Iris pigment epithelial cell (primary cell): ENCODE data around the gene ZFAND3.

Experiments
- DNase-seq: peaks from one replicate; pipeline ENCODE4 v3.0.0-alpha.2; 2011; ENCODE audit warnings: low read depth

The ZFAND3 gene

DNA sequence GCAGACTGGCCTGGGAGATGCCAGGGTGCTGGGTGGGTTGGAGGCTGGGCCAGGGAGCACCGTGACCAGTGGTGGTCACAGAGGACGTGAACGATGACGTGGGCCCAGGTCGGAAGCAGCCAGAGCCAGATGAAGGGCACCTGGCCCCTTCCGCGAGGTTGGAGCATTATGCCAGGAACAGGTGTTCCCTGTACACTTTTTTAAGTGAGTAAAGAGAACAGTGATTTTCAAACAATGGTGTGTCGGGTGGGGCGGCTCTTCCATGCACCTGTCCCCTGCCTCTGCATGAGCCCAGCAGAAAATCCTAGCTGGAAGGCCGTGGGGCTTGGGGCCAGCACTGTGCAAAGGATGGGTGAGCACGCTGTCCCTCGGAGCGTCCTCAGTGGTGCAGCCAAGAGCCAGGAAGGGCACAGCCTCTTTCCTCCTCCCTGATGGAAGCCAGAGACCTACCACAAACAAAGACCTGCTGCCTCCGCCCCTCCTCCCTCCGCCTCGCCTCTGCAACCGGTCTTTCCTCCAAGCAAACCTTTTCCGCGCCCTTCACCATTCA lies 350.5 kb downstream of the ZFAND3 start:
- DNase-seq: no peak

DNA sequence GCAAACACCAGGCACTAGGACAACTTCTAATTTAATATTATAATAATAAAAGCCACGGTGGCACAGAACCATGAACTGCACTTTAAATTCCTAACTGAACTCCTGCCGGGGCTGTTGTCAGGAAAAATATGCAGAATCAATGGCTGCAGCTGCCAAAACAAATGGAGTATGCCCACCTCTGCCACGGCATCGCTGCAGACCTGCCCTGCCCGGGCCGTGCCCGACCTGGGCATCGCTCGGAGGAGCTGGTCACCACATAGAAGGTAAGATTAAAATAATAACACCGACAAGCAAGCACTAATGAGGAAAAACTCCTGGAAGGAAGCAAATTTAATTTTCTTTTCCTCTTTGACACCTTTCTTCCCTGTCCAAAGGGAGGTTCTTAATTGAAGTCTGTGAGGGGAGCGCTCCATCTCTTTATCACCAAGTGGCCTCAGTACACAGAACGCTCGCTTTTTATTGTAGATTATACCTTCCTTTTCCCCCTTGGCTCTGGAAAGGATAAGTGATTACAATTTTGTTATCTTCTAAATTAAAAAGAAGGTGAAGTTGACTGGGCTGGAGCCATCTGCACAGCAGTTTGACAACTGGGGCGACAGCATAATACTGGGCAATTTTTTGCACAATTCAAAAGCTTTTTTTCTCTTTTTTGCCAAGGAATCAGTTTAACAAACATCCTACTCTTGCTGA lies 351.3 kb downstream of the ZFAND3 start:
- no peak for DNase-seq

DNA sequence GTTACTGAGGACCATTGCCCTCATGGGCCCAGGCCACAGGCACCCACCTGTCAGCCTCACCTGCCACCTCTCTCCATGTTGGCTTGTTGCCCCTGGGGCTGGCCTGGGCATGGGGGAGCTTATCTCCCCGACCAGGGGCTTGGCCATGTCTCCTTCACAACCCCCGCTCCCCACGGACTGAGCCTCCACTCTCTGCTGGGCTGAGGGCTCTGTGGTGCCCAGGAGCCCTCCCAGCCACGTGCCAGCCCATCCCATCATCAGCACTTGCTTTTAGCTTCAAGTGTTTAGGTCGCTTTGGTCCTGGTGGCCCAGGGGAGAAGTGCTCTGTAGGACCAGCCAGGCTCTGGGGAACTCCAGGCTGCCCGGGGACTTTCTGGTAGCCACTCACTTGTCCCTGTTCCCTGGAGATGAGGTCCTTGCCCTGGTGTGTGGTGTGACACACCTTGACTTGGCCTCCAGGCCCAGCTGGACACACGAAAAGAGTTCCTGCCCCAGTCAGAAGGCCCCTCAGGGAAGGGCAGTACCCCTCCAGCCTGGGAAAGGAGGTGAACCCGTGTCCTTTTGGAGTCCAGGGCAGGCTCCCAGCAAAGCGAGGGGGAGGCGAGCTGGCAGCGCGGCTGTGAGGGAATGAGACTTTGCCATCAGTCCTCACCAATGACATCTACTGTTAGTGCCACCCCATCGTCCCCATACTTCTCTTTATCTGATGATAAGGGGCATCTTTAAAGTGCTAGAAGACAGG lies 352.6 kb downstream of the ZFAND3 start:
- no peak for DNase-seq

DNA sequence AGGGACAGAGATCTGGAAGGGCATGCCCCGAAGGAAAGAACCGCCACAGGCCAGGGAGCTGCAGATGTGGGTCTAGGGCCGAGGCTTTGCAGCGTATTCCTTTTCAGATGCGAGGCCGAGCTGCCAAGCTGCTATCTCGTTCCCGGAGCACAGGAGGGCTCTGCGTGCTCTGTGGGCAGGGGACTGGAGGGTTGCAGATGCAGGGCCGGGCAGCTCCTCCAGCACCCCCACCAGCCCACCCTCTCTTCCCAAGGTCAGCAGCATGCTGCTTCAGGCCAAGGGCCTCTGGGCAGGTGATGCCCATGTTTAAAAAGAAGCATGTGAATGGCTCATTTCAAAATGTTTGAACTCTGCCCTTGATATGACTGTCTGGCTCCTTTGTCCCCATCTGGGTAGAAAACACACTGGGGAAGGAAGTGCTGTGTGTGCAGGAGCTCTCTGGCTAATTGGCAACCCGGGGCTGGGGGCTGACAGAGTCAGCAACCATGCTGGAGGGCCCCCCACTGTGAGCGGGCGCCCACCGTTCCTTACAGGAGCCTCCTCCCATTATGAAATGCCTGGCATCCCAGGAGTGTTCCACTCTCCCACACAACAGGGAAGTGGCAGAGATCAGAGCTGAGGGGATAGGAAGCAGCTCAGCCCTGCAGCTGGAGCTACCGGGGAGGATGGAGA lies 353.3 kb downstream of the ZFAND3 start:
- DNase-seq: no peak

DNA sequence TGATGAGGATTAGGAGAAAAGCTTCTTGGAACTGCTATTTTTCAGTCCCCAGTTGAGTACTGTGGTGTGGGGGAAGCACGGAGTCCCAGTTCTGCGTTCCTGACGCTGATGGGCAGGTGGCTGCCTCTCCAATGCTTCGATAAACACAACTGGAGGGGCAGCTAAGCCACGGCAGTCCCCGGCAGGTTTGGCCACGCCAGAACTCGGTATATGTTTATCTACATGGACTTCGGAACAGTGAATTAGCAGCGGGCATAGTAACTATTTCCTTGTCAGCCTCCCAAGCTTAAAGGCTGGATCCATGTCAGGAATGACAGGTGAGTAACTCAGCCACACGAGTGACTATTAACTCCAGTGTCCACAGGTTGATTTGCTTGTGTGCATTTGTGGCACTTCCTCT lies 354.4 kb downstream of the ZFAND3 start:
- no peak for DNase-seq

DNA sequence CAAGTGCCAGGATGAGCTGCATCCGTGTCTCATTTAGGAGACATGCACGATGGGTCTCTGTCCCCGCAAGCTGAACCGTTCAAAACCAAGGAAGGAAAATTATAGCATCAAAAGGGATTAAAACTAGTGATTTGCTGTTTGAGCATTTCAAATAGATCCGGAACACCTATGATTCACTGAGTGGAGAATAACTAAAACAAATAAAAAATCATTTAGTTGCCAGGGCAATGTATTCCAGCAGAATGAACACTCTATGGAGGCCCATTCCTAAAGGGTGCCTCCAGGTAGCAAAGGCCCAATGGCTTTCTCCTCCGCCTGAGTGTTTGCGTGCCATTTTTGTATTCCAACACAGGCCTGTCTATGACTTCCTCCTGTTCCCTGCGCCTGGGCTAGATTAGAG lies 354.8 kb downstream of the ZFAND3 start:
- no peak for DNase-seq

DNA sequence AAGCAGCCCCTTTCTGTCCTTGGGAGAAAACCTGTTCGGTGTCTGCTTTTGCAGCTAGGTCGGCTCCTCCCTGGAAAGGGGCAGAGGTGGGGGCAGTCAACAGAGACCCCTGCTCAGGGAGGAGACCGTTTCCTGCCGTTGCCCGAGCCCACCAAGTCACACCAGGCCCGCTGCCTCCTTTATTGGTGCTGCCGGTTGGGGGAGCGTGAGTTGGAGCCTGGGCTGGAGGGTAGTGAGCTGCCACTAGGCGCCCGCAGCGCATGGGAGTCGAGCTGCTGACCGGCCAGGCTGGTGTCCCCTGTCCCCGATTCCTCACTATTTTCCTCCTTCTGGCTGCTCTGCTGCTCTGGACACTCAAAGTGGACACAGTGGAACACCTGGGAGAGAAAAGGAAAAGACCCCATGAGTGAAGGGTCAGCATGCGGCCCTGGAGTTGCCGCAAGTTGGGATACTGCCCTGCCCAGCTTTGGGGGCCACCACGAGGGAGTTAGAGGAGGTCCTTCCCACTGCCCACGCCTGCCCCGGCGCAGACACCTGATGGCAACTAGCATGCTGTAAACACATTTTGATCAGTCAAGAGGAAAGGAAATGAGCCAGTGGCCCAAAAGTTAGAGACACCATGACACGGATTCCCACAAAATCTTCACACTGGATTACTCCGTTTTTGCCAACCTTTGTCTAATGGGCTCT lies 355.4 kb downstream of the ZFAND3 start:
- DNase-seq: no peak

DNA sequence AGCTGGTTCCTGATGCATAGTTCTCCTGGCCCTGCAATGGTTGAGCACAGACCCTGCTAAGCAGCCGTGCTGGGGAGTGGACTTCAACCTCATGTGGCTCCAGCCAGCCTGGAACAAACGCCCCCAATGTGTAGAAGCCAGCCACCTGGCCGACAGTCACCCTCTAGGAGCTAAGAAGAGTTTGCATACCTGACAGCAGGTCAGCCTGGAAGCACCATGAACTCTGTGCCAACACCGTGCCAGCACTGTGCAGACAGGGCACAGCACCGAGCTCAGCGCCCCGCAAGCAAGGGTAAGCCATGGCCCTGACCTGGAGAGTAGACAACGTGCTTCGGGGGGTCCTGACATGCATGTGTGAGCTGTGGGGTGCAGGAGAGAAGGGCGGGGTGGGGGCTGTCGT lies 356.3 kb downstream of the ZFAND3 start:
- DNase-seq: no peak

DNA sequence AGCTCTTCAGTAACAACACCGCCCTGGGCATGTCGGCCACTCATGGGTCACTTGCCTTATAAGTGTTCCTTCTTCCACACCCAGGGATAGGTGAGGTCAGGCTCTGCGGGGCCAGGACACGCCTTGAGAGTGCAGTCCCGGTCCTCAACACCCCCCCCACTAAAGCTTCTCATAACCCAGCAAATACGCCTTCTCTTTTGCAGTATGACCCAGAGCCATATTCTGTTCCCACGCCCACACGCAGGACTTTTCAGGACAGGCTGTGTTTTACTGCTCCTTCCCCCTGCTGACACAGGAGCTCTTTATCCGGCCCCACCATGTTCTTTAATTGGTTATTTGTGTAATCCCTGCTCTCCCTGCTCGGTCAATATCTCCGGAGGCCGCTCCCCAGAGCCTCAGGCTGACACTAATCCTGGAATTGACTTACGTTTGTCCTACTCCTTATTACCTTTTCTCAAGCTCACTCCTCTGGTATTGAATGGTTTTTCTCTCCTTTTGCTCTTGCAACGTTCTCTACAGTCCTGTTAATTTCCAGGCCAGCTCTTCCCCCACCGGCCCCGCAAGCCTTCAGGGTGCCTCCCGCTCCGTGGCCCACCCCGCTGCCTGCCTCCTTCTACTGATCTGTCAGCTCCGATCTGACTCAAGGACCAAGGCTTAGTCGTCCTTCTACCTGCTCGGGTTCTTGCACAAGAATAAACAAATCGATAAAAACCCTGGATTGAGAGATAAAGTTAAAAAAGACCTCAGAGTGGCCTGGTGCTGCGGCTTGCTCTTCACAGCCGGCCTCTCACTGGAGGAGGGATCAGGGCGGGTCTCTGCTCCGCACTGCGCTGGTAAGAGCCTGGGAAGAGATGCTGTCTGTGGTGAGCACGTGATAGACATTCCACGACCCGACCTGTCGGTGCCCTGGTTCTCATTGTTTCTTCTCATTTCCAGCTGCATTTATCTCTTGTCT lies 357.5 kb downstream of the ZFAND3 start:
- peak; percentile 59 for DNase-seq

DNA sequence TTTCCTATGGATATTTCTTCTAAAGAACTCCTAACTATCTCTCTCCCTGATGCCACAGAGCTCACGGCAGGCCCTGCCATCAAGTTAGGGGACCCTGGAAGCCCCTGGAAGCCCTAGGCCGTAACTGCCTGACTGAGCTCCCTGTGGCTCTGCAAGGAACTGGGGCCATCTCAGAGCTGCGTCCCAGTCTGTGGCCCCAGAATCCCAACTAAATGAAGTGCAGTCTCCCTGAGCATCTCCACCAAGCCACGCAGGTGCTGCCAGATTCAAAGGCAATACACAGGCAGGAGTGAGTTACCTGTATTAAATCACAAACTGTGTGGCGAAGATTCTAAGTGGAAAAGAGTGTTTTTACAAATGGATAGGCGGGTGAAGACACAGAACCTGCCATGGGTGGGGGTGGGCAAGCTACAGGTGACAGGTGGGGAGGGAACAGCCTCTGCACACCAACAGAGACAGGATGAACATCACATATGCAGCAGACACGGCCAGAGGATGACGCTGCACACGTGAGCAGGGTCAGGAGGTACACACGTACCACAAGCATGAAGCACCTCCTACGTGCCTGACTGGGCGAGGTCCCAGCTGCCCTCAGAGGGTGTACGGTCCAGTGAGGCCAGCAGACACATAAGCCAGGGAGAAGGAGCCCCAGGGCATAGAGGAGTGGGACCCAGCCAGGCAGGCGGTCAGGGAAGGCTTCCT lies 358.5 kb downstream of the ZFAND3 start:
- no peak for DNase-seq

DNA sequence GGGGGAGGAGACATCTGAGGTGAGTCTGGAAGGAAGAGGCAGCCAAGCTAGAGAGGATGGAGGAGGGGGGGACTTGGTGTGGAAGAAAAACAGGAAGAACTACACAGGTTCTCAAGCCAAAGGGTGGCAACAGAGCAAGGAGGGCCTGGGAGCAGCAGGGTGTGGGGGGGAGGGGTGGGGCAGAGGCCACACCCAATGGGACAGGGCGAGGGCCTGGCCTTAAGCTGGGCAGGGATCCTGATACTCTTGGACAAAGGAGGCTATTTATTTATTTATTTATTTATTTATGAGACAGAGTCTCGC lies 359.0 kb downstream of the ZFAND3 start:
- no peak for DNase-seq

DNA sequence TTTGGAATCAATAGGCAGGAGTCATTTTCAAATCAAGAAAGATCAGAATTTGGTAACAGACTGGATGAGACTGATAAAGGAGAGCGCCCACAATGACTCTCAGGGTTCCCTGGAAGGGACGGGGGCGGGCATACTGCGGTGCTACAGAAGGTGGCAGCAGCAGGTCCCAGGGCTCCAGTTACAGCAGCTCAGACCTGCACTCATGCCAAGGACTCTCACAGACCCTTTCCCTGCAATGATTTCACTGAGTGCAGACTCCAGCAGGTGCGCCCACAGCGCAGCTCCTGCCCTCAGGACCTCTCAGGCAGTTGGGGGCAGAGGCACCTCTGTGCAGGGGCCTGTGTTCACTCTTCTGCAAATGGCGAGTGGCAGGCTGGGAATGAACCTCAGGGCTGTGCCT lies 359.8 kb downstream of the ZFAND3 start:
- no peak for DNase-seq

DNA sequence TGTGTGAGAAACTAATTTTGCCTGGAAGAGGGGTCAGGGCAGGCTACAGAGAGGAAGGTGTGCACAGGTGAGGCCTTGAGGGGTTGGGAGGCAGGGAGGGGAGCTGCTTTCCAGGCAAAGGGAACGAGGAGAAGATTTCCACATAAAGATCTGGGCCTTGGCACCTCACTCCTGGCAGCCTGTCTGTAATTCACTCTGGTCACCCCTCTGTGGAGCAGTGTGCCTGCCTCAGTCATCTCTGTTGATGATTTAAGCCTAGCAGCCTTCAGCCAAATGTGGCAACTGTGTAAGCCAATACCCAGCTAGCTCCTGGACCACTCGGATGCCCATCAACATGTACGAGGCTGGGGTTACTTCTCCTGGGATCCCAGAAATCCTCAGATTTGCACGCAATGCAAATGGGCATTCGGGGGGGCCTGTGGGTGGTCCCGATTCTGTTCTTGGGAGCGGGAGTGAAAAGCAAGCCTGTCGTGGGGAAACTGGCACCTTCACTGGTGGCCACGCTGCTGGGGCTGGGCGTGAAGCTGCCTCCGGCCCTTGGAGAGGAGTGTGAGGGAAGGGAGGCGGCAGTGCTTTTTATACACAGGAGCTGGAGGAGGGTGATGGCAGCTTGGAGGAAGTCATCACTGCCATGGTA lies 360.4 kb downstream of the ZFAND3 start:
- no peak for DNase-seq

DNA sequence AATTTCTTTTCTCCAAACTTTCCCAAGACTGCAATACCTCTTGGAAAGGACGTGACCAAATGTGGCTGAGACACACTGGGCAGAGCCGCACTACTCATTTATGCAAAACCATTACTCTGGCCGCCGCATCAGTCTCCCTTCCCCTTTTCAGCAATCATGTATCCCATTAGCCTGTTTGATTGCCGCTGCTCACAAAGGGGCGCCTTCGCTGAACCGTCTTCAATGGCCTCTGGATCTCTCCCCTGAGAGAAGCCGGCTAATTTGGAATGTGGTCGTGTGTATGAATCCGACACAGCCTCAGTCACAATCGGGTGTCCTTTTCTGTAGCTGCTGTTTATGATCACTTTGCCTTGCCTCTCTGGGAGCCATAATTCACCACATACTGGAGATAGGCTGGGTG lies 361.1 kb downstream of the ZFAND3 start:
- no peak for DNase-seq

DNA sequence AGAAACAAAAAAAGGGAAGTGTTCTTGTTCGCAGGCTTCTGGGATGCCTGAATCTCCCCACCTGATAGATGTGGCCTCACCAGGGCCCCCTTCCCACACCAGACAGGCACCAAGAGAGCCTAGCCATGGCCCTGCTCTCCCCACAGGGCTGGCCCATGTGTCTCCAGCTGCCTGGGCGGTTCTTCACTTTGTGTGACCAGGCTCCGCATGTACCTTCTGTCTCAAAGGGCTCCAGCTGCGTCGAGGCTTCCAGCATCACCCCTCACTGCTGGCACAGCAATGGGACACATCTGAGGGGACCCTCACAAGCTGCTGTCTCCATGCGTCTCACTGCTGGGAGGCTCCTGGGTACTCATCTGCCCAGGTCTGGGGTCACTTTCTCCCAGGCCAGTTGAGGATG lies 362.9 kb downstream of the ZFAND3 start:
- DNase-seq: no peak

DNA sequence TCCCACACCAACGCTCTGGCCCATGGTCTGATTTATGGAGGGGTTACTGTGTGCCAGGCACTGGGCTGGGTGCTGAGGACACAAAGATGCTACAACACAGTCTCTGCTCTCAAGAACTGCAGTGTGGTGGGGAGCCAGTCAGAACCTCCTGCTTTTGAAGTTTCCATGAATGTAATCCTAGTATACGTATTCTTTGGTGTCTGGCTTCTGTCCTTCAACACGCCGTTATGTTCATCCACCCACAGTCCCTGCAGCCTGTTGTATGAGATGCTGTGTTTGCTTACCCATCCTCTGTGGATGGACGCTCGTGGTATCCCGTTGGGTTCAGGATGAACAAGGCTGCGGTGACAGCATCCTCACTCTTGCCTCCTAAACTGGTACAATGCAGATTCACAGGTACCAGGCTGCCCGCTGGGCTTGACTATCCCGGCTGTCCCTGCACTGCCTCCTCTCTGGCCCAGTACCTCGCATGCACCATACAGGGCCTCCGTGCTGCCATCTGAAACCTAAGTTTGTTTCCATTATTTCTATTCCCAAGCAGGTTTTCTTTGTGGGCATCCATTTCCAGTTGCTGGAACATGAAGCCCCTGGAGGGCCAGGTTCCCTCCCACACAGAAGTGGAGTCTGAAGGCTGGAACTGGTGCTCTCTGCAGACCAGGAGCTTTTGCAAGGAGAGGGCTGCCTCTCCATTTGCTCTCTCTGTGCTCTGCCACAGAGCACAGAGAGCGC lies 364.5 kb downstream of the ZFAND3 start:
- no peak for DNase-seq

DNA sequence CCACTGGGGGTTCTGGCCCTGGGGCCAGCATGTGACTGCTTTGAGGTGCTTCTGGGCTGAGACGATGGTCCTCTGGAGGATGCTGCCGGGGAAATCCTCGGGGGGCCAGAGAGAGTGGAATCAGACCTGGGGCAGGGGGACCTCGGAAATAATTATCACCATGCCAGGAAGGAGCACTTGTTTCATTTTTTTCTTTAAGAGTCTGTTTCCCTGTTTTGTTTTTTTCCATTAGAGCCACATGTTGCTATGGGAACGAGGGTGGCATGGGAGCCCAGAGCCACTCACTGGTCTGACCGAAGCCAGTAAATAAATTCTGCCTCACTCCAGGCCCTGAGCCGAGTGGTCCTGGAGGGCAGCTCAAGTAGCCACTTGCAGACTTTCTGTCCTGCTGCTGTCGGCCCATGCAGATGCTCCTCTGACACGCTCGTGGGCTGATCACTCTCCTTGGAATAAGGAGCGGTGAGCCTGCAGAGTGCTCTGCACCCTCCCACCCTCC lies 365.1 kb downstream of the ZFAND3 start:
- no peak for DNase-seq

DNA sequence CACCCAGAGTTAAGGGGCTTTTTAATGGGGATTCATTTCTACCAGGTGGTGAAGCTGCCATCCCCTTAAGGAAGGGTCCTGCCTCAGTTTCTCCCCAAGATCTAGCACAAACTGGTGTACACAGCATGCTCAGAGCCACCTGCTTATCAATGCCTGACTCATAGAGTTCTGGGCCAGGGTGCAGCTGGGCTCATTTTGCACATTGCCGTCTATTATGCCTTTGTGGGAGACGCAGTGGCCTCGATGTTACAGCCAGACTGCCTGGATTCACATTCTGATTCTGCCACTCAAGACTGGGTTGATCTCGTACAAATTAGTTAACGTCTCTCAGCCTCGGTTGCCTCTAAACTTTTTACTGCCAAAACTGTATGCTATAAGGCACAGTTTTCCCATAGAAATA lies 365.7 kb downstream of the ZFAND3 start:
- DNase-seq: no peak

DNA sequence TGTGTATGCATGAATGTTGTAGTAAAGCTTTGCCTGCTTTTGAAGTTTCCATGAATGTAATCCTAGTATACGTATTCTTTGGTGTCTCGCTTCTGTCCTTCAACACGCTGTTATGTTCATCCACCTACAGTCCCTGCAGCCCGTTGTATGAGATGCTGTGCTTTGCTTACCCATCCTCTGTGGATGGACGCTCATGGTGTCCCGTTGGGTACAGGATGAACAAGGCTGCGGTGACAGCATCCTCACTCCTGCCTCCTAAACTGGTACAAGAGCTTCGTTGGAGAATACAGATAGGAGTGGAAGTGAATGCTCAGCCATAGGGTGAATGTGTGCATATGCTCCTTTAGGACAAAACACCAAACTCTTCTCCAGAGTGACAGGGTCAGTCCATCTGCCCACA lies 366.2 kb downstream of the ZFAND3 start:
- no peak for DNase-seq
